HG02840 (cell line): ENCODE data around the gene CMC1.

Experiments used
- ATAC-seq: cut with Tn5 transposase; IDR thresholded peaks from one replicate; pipeline ENCODE4 v1.9.1; 2021; ENCODE audit warnings: mild to moderate bottlenecking, moderate library complexity, moderate number of reproducible peaks; ENCODE audit not compliant: unreplicated experiment, low FRiP score

Gene CMC1

GRCh38 chr3:28295898-28296490 lies 54.6 kb downstream of the CMC1 start:
- ATAC-seq, result no peak

- no peak for ATAC-seq
Measured at GRCh38 chr3:28299705-28300104, 58.3 kb downstream of the CMC1 start.

- no peak for ATAC-seq
Measured at GRCh38 chr3:28300345-28300962, 59.0 kb downstream of the CMC1 start.

GRCh38 chr3:28301688-28302087 lies 60.3 kb downstream of the CMC1 start:
- no peak for ATAC-seq

GRCh38 chr3:28308196-28308595 lies 66.8 kb downstream of the CMC1 start:
- ATAC-seq, result no peak

GRCh38 chr3:28315711-28316110 lies 74.3 kb downstream of the CMC1 start:
- no peak for ATAC-seq

GRCh38 chr3:28316226-28316625 lies 74.8 kb downstream of the CMC1 start:
- no peak for ATAC-seq

- ATAC-seq, result peak; percentile 74
Measured at GRCh38 chr3:28317438-28318022, 76.1 kb downstream of the CMC1 start.

- ATAC-seq, result no peak
Measured at GRCh38 chr3:28320981-28321380, 79.6 kb downstream of the CMC1 start.

GRCh38 chr3:28322464-28322863 lies 81.0 kb downstream of the CMC1 start:
- ATAC-seq, result no peak

- ATAC-seq, result peak; percentile 52
Measured at GRCh38 chr3:28326458-28326926, 85.1 kb downstream of the CMC1 start.

GRCh38 chr3:28328188-28329151 lies 87.1 kb downstream of the CMC1 start:
- ATAC-seq, result no peak

- ATAC-seq, result no peak
Measured at GRCh38 chr3:28334552-28334951, 93.1 kb downstream of the CMC1 start.

GRCh38 chr3:28335246-28335645 lies 93.8 kb downstream of the CMC1 start:
- no peak for ATAC-seq

- no peak for ATAC-seq
Measured at GRCh38 chr3:28337230-28337629, 95.8 kb downstream of the CMC1 start.

- no peak for ATAC-seq
Measured at GRCh38 chr3:28343144-28343543, 101.7 kb downstream of the CMC1 start.

GRCh38 chr3:28345690-28346089 lies 104.3 kb downstream of the CMC1 start:
- ATAC-seq, result no peak

GRCh38 chr3:28347374-28348264 lies 106.2 kb downstream of the CMC1 start:
- no peak for ATAC-seq

- ATAC-seq, result no peak
Measured at GRCh38 chr3:28348265-28348628, 106.8 kb downstream of the CMC1 start.
